Measurements from ENCODE around the gene EYA3. TPM values are rescaled to one million over a fixed set of nuclear protein-coding genes. Genes with fewer than 3 reads are reported as not detected.

The EYA3 gene
- total and polyA plus RNA-seq, 10 of the 15 experiments (the other 5 are each of a cell fraction or from before 2014, with no cell fraction given): 13.0 to 46.6 (median 23.4) TPM

DNA sequence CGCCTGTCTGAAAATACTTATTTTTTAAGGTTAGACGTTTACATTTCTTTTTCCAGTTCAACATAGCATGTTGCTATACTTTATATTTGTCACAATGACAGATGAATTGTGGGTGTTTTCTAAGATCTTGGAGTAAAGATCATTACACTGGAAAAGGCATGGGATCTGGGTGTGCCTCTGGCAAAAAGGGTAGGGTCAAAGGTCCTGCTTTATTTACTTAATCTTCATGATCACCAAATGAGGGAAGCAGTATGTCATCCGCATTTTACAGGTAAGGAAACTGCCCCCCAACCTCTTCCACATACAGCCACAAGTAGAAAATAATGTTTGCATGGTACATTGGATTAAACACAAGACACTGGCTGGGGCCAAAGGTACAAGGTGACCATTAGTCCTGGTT lies 166.1 kb downstream of the EYA3 start:
- H3K9me3 ChIP-seq (replicated peaks; ENCODE audit: control insufficient read depth, insufficient read depth, low read length): no peaks in the 10 kb centered on the region
- no peak for DNase-seq (ENCODE audit: low read depth, low spot score)
- H3K4me1 ChIP-seq (ENCODE audit: control insufficient read depth, insufficient read depth, low read length): no peaks in the 10 kb centered on the region
- H3K27ac ChIP-seq (ENCODE audit: control insufficient read depth, insufficient read depth): no peak overlapping the region
- FAIRE-seq: no peak
- H4K20me1 ChIP-seq (ENCODE audit: control insufficient read depth, insufficient read depth): no peaks in the 10 kb centered on the region
- POLR2A ChIA-PET: interaction anchor here (0.6 to 1.2 kb wide), 3 partner anchors 29 to 91 kb away, joined by 3 read pairs; no protein-coding TSS in a partner anchor
- H3K4me3 ChIP-seq: no peak overlapping the region
- BruUV-seq (replicated peaks): no TSS peak
- no peaks in the 10 kb centered on the region for H3K79me2 ChIP-seq (ENCODE audit: control insufficient read depth, insufficient read depth, low read length)
- RAD21 ChIA-PET (ENCODE audit: unreplicated experiment): no interaction called here
- H2AFZ ChIP-seq (ENCODE audit: control insufficient read depth, low read depth, low read length): no peak overlapping the region
- no peaks in the 10 kb centered on the region for H3K27me3 ChIP-seq (replicated peaks in 1 of 2; ENCODE audit: control insufficient read depth in 2 of 2, insufficient read depth in 2 of 2, low read length in 1 of 2)
- WGBS (ENCODE audit: insufficient coverage, insufficient replicate concordance, low lambda C conversion rate, missing lambda C conversion rate): 63% methylated on average over 3 of the region's 3 CpGs
- in situ Hi-C loops (cut with MboI) (no loop called here), intact Hi-C loops (cut with micrococcal nuclease; ENCODE audit: unreplicated experiment) (no loop called here)
- SMC1A ChIA-PET (ENCODE audit: uncharacterized antibody, unreplicated experiment): no interaction called here
- TF ChIP-seq SUPT20H (IDR thresholded peaks at IDR 0.05; ENCODE audit: borderline replicate concordance, control insufficient read depth, low read depth, low read length) (no peak), ESRRA (IDR thresholded peaks at IDR 0.05; ENCODE audit: low read length) (no peak), ZNF207 (IDR thresholded peaks at IDR 0.05; ENCODE audit: borderline replicate concordance) (no peak), KAT2A (conservative IDR thresholded peaks at IDR 0.05; ENCODE audit: control insufficient read depth, low read depth, low read length) (no peak)
- CTCF ChIA-PET: no interaction called here
- H3K9ac ChIP-seq (ENCODE audit: control insufficient read depth, insufficient read depth, low read length): no peak overlapping the region
- no peak for ATAC-seq
- H3K36me3 ChIP-seq (ENCODE audit: control insufficient read depth in 2 of 2, insufficient read depth in 2 of 2, low read length in 1 of 2): no peaks in the 10 kb centered on the region
- H3K4me2 ChIP-seq (ENCODE audit: control insufficient read depth, insufficient read depth): no peak overlapping the region

Small RNA genes within 50 kb of the gene (small RNA-seq; reads per million reads assigned to genes)
- gene RN7SL559P: not detected

Other genes starting within 250 kb of the EYA3 start
Only the 7 nearest of the 9 such genes appear.
- 105 and 106 TPM in 2 replicates for gene RPA2, start 174.0 kb downstream of the EYA3 start, total RNA-seq (2014; rRNA removed)
- 81.7 and 86.8 TPM in 2 replicates for gene RPA2, start 174.0 kb downstream of the EYA3 start, total RNA-seq (2014; rRNA removed; fragmentation: Illumina TruSeq; extraction: Trizol)
- 62.2 and 62.7 TPM in 2 replicates for gene RPA2, start 174.0 kb downstream of the EYA3 start, total RNA-seq (2021)
- 121 and 145 TPM in 2 replicates for gene RPA2, start 174.0 kb downstream of the EYA3 start, polyA plus RNA-seq (2011; rRNA removed)
- gene RPA2, start 174.0 kb downstream of the EYA3 start, polyA plus RNA-seq (2014; fragmentation: Illumina TruSeq; extraction: Trizol): 88.1 and 113 TPM in 2 replicates
- gene RPA2, start 174.0 kb downstream of the EYA3 start, polyA plus RNA-seq (2014; fragmentation: Nextera tagmentation; extraction: Ambion mirVana): 100 to 1,000 TPM; 171 to 174 TPM
- 138 and 171 TPM in 2 replicates for gene RPA2, start 174.0 kb downstream of the EYA3 start, polyA plus RNA-seq (2014; rRNA removed)
- 100 to 1,000 TPM; 166 TPM for gene RPA2, start 174.0 kb downstream of the EYA3 start, polyA plus RNA-seq (2016; fragmentation: Nextera tagmentation; extraction: Ambion mirVana)
- gene SMPDL3B, start 153.6 kb downstream of the EYA3 start, total RNA-seq (2014; rRNA removed): 2.0 and 2.2 TPM in 2 replicates
- 1.1 and 1.3 TPM in 2 replicates for gene SMPDL3B, start 153.6 kb downstream of the EYA3 start, total RNA-seq (2014; rRNA removed; fragmentation: Illumina TruSeq; extraction: Trizol)
- 1.9 TPM in 2 replicates for gene SMPDL3B, start 153.6 kb downstream of the EYA3 start, total RNA-seq (2021)
- gene SMPDL3B, start 153.6 kb downstream of the EYA3 start, polyA plus RNA-seq (2011; rRNA removed): 0.78 and 0.94 TPM in 2 replicates
- 2.4 and 2.5 TPM in 2 replicates for gene SMPDL3B, start 153.6 kb downstream of the EYA3 start, polyA plus RNA-seq (2014; fragmentation: Illumina TruSeq; extraction: Trizol)
- under 1 TPM; 0.60 to 0.69 TPM for gene SMPDL3B, start 153.6 kb downstream of the EYA3 start, polyA plus RNA-seq (2014; fragmentation: Nextera tagmentation; extraction: Ambion mirVana)
- gene SMPDL3B, start 153.6 kb downstream of the EYA3 start, polyA plus RNA-seq (2014; rRNA removed): 1.9 and 2.7 TPM in 2 replicates
- gene SMPDL3B, start 153.6 kb downstream of the EYA3 start, polyA plus RNA-seq (2016; fragmentation: Nextera tagmentation; extraction: Ambion mirVana): under 1 TPM; 0.56 to 0.78 TPM
- gene XKR8, start 128.6 kb downstream of the EYA3 start, total RNA-seq (2014; rRNA removed): 1.3 TPM in 2 replicates
- gene XKR8, start 128.6 kb downstream of the EYA3 start, total RNA-seq (2014; rRNA removed; fragmentation: Illumina TruSeq; extraction: Trizol): 1.4 and 1.5 TPM in 2 replicates
- gene XKR8, start 128.6 kb downstream of the EYA3 start, total RNA-seq (2021): 3.5 and 4.4 TPM in 2 replicates
- gene XKR8, start 128.6 kb downstream of the EYA3 start, polyA plus RNA-seq (2011; rRNA removed): 2.6 and 3.2 TPM in 2 replicates
- gene XKR8, start 128.6 kb downstream of the EYA3 start, polyA plus RNA-seq (2014; fragmentation: Illumina TruSeq; extraction: Trizol): 1.2 and 2.0 TPM in 2 replicates
- gene XKR8, start 128.6 kb downstream of the EYA3 start, polyA plus RNA-seq (2014; fragmentation: Nextera tagmentation; extraction: Ambion mirVana): 1 to 10 TPM in 1 of 2 experiments, under 1 TPM in 1; 0.80 to 1.1 TPM
- 3.1 and 3.3 TPM in 2 replicates for gene XKR8, start 128.6 kb downstream of the EYA3 start, polyA plus RNA-seq (2014; rRNA removed)
- gene XKR8, start 128.6 kb downstream of the EYA3 start, polyA plus RNA-seq (2016; fragmentation: Nextera tagmentation; extraction: Ambion mirVana): 1 to 10 TPM; 3.3 to 3.7 TPM
- 18.1 and 23.9 TPM in 2 replicates for gene PTAFR, start 88.1 kb upstream of the EYA3 start, total RNA-seq (2014; rRNA removed)
- 20.1 and 20.2 TPM in 2 replicates for gene PTAFR, start 88.1 kb upstream of the EYA3 start, total RNA-seq (2014; rRNA removed; fragmentation: Illumina TruSeq; extraction: Trizol)
- 25.5 and 28.4 TPM in 2 replicates for gene PTAFR, start 88.1 kb upstream of the EYA3 start, total RNA-seq (2021)
- 167 and 251 TPM in 2 replicates for gene PTAFR, start 88.1 kb upstream of the EYA3 start, polyA plus RNA-seq (2011; rRNA removed)
- gene PTAFR, start 88.1 kb upstream of the EYA3 start, polyA plus RNA-seq (2014; fragmentation: Illumina TruSeq; extraction: Trizol): 30.6 and 31.1 TPM in 2 replicates
- gene PTAFR, start 88.1 kb upstream of the EYA3 start, polyA plus RNA-seq (2014; fragmentation: Nextera tagmentation; extraction: Ambion mirVana): 10 to 100 TPM; 29.8 to 57.7 TPM
- gene PTAFR, start 88.1 kb upstream of the EYA3 start, polyA plus RNA-seq (2014; rRNA removed): 25.5 and 31.3 TPM in 2 replicates
- 10 to 100 TPM; 17.5 to 18.2 TPM for gene PTAFR, start 88.1 kb upstream of the EYA3 start, polyA plus RNA-seq (2016; fragmentation: Nextera tagmentation; extraction: Ambion mirVana)
- gene DNAJC8, start 144.4 kb upstream of the EYA3 start, total RNA-seq (2014; rRNA removed): 91.2 and 109 TPM in 2 replicates
- 152 and 155 TPM in 2 replicates for gene DNAJC8, start 144.4 kb upstream of the EYA3 start, total RNA-seq (2014; rRNA removed; fragmentation: Illumina TruSeq; extraction: Trizol)
- gene DNAJC8, start 144.4 kb upstream of the EYA3 start, total RNA-seq (2021): 109 and 111 TPM in 2 replicates
- gene DNAJC8, start 144.4 kb upstream of the EYA3 start, polyA plus RNA-seq (2011; rRNA removed): 137 and 176 TPM in 2 replicates
- 251 and 323 TPM in 2 replicates for gene DNAJC8, start 144.4 kb upstream of the EYA3 start, polyA plus RNA-seq (2014; fragmentation: Illumina TruSeq; extraction: Trizol)
- 100 to 1,000 TPM; 209 to 296 TPM for gene DNAJC8, start 144.4 kb upstream of the EYA3 start, polyA plus RNA-seq (2014; fragmentation: Nextera tagmentation; extraction: Ambion mirVana)
- gene DNAJC8, start 144.4 kb upstream of the EYA3 start, polyA plus RNA-seq (2014; rRNA removed): 95.0 and 106 TPM in 2 replicates
- gene DNAJC8, start 144.4 kb upstream of the EYA3 start, polyA plus RNA-seq (2016; fragmentation: Nextera tagmentation; extraction: Ambion mirVana): 100 to 1,000 TPM; 149 to 155 TPM
- 515 and 527 TPM in 2 replicates for gene ATP5IF1, start 147.5 kb upstream of the EYA3 start, total RNA-seq (2014; rRNA removed)
- 256 and 286 TPM in 2 replicates for gene ATP5IF1, start 147.5 kb upstream of the EYA3 start, total RNA-seq (2014; rRNA removed; fragmentation: Illumina TruSeq; extraction: Trizol)
- gene ATP5IF1, start 147.5 kb upstream of the EYA3 start, total RNA-seq (2021): 314 and 320 TPM in 2 replicates
- 279 and 352 TPM in 2 replicates for gene ATP5IF1, start 147.5 kb upstream of the EYA3 start, polyA plus RNA-seq (2011; rRNA removed)
- gene ATP5IF1, start 147.5 kb upstream of the EYA3 start, polyA plus RNA-seq (2014; fragmentation: Illumina TruSeq; extraction: Trizol): 146 and 253 TPM in 2 replicates
- 100 to 1,000 TPM; 296 to 883 TPM for gene ATP5IF1, start 147.5 kb upstream of the EYA3 start, polyA plus RNA-seq (2014; fragmentation: Nextera tagmentation; extraction: Ambion mirVana)
- gene ATP5IF1, start 147.5 kb upstream of the EYA3 start, polyA plus RNA-seq (2014; rRNA removed): 892 and 1,008 TPM in 2 replicates
- gene ATP5IF1, start 147.5 kb upstream of the EYA3 start, polyA plus RNA-seq (2016; fragmentation: Nextera tagmentation; extraction: Ambion mirVana): 1,000 to 10,000 TPM; 1,209 to 1,210 TPM
- 18.3 and 22.1 TPM in 2 replicates for gene SESN2, start 170.9 kb upstream of the EYA3 start, total RNA-seq (2014; rRNA removed)
- gene SESN2, start 170.9 kb upstream of the EYA3 start, total RNA-seq (2014; rRNA removed; fragmentation: Illumina TruSeq; extraction: Trizol): 7.6 and 8.6 TPM in 2 replicates
- 21.7 and 23.9 TPM in 2 replicates for gene SESN2, start 170.9 kb upstream of the EYA3 start, total RNA-seq (2021)
- 7.0 and 16.7 TPM in 2 replicates for gene SESN2, start 170.9 kb upstream of the EYA3 start, polyA plus RNA-seq (2011; rRNA removed)
- 6.9 and 13.4 TPM in 2 replicates for gene SESN2, start 170.9 kb upstream of the EYA3 start, polyA plus RNA-seq (2014; fragmentation: Illumina TruSeq; extraction: Trizol)
- gene SESN2, start 170.9 kb upstream of the EYA3 start, polyA plus RNA-seq (2014; fragmentation: Nextera tagmentation; extraction: Ambion mirVana): 1 to 10 TPM; 1.5 to 2.7 TPM
- 19.0 and 21.7 TPM in 2 replicates for gene SESN2, start 170.9 kb upstream of the EYA3 start, polyA plus RNA-seq (2014; rRNA removed)
- 10 to 100 TPM; 33.0 to 40.9 TPM for gene SESN2, start 170.9 kb upstream of the EYA3 start, polyA plus RNA-seq (2016; fragmentation: Nextera tagmentation; extraction: Ambion mirVana)